HEK293T (cell line): ENCODE data around the gene ZNF211.

Experiments used
- CTCF ChIA-PET: fragments of 350-600 bp; formaldehyde crosslinking; extraction: SDS; loops from one replicate; lab custom pipeline; 2021; ENCODE audit warnings: antibody characterized with exemption, inconsistent platforms; lab: Yijun Ruan, JAX
- POLR2A ChIA-PET: fragments of 350-600 bp; formaldehyde crosslinking; extraction: SDS; loops from one replicate; lab custom pipeline; 2020; ENCODE audit warnings: antibody characterized with exemption, inconsistent platforms; lab: Yijun Ruan, JAX
- DNase-seq: peaks from one replicate; pipeline ENCODE4 v3.0.0; 2012; ENCODE audit warnings: mixed read lengths; ENCODE audit errors: extremely low spot score
- ARNT ChIP-seq: fragments of 450-650 bp; IDR thresholded peaks from 2 replicates; pipeline ENCODE4 v1.6.1; 2017; ENCODE audit warnings: mild to moderate bottlenecking
- BHLHE40 ChIP-seq: fragments of 450-650 bp; IDR thresholded peaks from 2 replicates; pipeline ENCODE4 v1.6.1; 2016; ENCODE audit warnings: mild to moderate bottlenecking, moderate library complexity, borderline replicate concordance
- CTBP1 ChIP-seq: fragments of 450-650 bp; IDR thresholded peaks from 2 replicates; pipeline ENCODE4 v1.6.1; 2016; ENCODE audit warnings: borderline replicate concordance
- ELF4 ChIP-seq: fragments of 450-650 bp; IDR thresholded peaks from 2 replicates; pipeline ENCODE4 v1.6.1; 2017; ENCODE audit warnings: antibody characterized with exemption
- FOXA1 ChIP-seq: fragments of 450-650 bp; IDR thresholded peaks from 2 replicates; pipeline ENCODE4 v1.6.1; 2016; ENCODE audit warnings: mild to moderate bottlenecking
- FOXK2 ChIP-seq: fragments of 450-650 bp; IDR thresholded peaks from 2 replicates; pipeline ENCODE4 v1.6.1; 2016; ENCODE audit warnings: mild to moderate bottlenecking
- FOXM1 ChIP-seq: fragments of 450-650 bp; IDR thresholded peaks from 2 replicates; pipeline ENCODE4 v1.6.1; 2017; ENCODE audit warnings: mild to moderate bottlenecking, borderline replicate concordance
- HDGF ChIP-seq: fragments of 450-650 bp; IDR thresholded peaks from 2 replicates; pipeline ENCODE4 v1.6.1; 2017; ENCODE audit warnings: antibody characterized with exemption, borderline replicate concordance
- L3MBTL2 ChIP-seq: fragments of 450-650 bp; conservative IDR thresholded peaks from 2 replicates; pipeline ENCODE4 v1.6.1; 2016; ENCODE audit warnings: mild to moderate bottlenecking
- LEF1 ChIP-seq: fragments of 450-650 bp; IDR thresholded peaks from 2 replicates; pipeline ENCODE4 v1.6.1; 2017; ENCODE audit warnings: mild to moderate bottlenecking, borderline replicate concordance
- NFRKB ChIP-seq: fragments of 450-650 bp; IDR thresholded peaks from 2 replicates; pipeline ENCODE4 v1.6.1; 2016; ENCODE audit warnings: mild to moderate bottlenecking, moderate library complexity
- SP1 ChIP-seq: fragments of 450-650 bp; IDR thresholded peaks from 2 replicates; pipeline ENCODE4 v1.6.1; 2017
- SUZ12 ChIP-seq: fragments of 450-650 bp; IDR thresholded peaks from 2 replicates; pipeline ENCODE4 v1.6.1; 2016; ENCODE audit warnings: mild to moderate bottlenecking
- TARDBP ChIP-seq: fragments of 450-650 bp; IDR thresholded peaks from 2 replicates; pipeline ENCODE4 v1.6.1; 2016
- ZNF384 ChIP-seq: fragments of 450-650 bp; IDR thresholded peaks from 2 replicates; pipeline ENCODE4 v1.6.1; 2016
- TF ChIP-seq, protein P1 (sequence below): fragments of 450-650 bp; IDR thresholded peaks from 2 replicates; pipeline ENCODE4 v1.6.1; 2016

The ZNF211 gene

DNA sequence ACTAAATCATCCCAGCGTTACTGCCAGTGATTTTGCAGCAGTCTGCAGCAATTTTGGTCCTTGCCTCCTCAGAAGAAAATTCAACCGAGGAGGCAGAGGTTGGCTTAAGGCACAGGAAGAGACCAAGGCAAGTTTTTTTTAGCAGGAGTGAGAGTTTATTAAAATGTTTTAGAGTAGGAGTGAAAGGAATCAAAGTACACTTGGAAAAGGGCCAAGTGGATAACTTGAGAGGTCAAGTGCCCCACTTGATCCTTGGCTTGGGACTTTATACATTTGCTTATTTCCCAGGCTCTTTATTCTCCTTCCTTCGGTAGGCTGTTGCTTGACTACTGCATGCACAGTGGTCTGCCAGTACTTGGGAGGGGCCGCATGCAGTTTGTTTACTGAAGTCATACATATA is 21.9 kb upstream of the ZNF211 start:
- no peak for DNase-seq
- POLR2A ChIA-PET, result no interaction called here
- CTCF ChIA-PET, result no interaction called here
- TF ChIP-seq ELF4 (no peak), FOXM1 (no peak), BHLHE40 (no peak), FOXK2 (no peak), SP1 (no peak), FOXA1 (no peak), SUZ12 (no peak), NFRKB (no peak), LEF1 (no peak), L3MBTL2 (no peak), ZNF384 (no peak), CTBP1 (no peak), ARNT (no peak), HDGF (no peak)
- TF ChIP-seq, protein P1, sequence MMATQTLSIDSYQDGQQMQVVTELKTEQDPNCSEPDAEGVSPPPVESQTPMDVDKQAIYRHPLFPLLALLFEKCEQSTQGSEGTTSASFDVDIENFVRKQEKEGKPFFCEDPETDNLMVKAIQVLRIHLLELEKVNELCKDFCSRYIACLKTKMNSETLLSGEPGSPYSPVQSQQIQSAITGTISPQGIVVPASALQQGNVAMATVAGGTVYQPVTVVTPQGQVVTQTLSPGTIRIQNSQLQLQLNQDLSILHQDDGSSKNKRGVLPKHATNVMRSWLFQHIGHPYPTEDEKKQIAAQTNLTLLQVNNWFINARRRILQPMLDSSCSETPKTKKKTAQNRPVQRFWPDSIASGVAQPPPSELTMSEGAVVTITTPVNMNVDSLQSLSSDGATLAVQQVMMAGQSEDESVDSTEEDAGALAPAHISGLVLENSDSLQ, result no peak

DNA sequence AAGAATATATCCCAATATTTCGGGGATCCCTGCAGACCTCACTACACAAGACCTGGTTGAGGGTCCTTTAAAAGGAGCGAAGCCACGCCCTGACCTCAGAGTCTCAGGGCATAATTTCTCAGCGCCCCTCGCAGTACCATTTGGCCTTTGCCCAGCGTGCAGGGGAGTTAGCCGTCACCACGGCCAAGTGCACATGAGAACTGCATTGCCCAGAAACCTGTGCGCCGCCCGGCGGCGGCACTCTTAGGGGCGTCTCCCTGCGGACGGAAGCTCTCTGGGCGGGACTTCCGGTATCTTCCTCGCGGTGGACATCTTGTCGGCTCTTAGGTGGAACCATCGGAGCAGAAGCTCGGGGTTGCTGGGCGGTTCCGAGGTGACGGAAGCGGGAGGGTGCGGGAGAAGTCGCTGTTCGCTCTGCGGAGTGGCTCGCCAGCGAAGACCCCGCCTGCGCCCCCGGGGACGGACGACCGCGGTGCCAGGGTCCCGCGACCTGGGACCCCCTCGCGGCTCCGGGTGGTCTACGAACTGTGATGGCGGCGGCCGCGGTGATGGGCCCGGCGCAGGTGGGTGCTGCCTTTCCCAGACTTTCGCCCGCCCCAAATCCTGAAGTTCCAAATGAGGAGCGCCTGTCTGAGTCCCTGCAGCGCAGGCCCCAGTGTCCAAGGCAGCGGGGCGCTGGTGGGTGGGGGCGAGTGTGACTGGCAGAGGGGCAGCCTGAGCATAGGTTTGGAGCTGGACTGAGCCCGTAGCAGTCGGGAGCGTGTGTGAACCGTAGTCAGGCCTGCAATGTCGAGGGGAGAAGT is 18.8 kb upstream of the ZNF211 start, which contains the start of gene ZNF134:
ZNF134 (plus strand) TSS at position 302 of the 803 bp plus-strand sequence. CDS start 5,227 bp downstream, outside the sequence.
- ChIA-PET POLR2A (interaction anchor here (1.0 kb wide), 2 partner anchors 8 to 19 kb away, joined by 3 to 5 read pairs; partner anchors contain the start of gene ZNF211), CTCF (no interaction called here)
- peak; percentile 93 for DNase-seq
- TF ChIP-seq ARNT (no peak), FOXK2 (no peak), HDGF (no peak), NFRKB (peak; percentile 47; the same call in 1 of the 2 replicates), SUZ12 (no peak), BHLHE40 (no peak), L3MBTL2 (peak; percentile 68), ZNF384 (no peak), SP1 (no peak), ELF4 (peak; percentile 35; the same call in 1 of the 2 replicates), FOXM1 (no peak)

DNA sequence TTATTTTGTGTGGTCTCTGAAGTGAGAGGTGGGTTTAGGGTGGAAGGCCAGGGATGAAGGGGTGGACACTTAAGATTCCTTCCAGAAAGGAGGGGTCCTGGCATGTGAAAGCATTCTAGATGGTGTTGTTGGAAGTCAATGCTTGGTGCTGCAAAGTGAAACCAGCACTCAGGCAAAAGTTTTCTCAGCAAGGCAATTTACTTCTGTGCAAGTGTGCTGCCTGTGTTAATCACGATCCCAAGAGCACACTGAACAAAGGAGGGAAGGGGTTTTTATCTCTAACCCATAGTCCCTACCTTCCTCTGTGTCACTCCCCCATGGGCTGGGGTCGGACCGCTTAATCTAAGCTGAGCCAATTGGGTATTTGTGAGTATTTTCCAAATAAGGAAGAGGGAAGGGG is 17.6 kb upstream of the ZNF211 start:
- no peak for TF ChIP-seq FOXM1
- no peak for TF ChIP-seq NFRKB
- no peak for TF ChIP-seq ZNF384
- no peak for TF ChIP-seq FOXK2
- TF ChIP-seq, protein P1, result no peak
- TF ChIP-seq L3MBTL2, result no peak
- TF ChIP-seq SUZ12, result no peak
- TF ChIP-seq LEF1, result no peak
- TF ChIP-seq ELF4, result no peak
- no peak for TF ChIP-seq FOXA1
- DNase-seq, result no peak
- ChIA-PET CTCF (no interaction called here), POLR2A (no interaction called here)

DNA sequence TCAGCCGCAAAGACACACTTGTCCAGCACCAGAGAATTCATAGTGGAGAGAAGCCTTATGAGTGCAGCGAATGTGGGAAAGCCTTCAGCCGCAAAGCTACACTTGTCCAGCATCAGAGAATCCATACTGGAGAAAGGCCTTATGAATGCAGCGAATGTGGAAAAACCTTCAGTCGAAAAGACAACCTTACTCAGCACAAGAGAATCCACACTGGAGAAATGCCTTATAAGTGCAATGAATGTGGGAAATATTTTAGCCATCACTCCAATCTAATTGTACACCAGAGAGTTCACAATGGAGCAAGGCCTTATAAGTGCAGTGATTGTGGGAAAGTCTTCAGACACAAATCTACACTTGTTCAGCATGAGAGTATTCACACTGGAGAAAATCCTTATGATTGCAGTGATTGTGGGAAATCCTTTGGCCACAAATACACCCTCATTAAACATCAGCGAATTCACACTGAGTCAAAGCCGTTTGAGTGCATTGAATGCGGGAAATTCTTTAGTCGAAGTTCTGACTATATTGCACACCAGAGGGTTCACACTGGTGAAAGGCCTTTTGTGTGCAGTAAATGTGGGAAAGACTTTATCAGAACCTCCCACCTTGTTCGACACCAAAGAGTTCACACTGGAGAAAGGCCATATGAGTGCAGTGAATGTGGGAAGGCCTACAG is 12.2 kb upstream of the ZNF211 start:
- TF ChIP-seq NFRKB (0 out of 2 replicates have a peak, but pooled peaks have one; percentile 36), BHLHE40 (no peak), ELF4 (no peak)
- CTCF ChIA-PET, result no interaction called here
- no peak for DNase-seq
- POLR2A ChIA-PET, result no interaction called here

DNA sequence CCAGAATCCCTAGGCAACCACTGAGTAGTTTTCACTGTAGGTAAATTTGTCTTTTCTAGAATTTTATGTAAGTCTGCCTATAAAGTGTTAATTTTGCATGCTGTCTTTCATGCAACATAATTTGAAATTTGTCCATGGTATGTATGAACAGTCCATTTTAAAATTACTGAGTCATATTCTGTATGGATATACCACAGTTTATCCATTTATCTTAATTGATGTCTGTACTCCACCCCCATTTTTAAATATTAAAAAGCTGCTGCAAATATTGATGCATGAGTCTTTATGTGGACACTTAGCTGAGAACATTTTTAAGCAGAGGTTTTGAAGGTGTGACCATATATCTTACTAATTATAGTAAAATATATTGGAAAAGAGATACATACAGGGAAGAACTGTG is 9.9 kb upstream of the ZNF211 start:
- TF ChIP-seq FOXK2 (no peak), ARNT (no peak), ELF4 (no peak), L3MBTL2 (no peak), SUZ12 (no peak), FOXM1 (no peak)
- DNase-seq, result no peak
- POLR2A ChIA-PET, result no interaction called here
- CTCF ChIA-PET, result no interaction called here

DNA sequence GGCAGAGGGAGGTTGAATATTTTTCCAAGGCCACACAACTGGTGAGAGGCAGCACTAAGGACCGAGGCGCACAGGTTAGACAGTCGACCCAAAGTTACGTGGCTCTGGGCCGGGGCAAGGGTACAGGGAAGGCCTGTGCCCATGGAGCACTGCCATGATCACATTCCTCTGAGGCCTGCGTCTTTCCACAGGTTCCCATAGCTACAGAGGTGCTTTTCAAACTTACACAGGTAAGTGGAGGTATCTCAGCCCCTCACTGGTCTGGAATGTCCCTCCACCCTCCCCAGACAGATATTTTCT is 814 bp downstream of the ZNF211 start:
- TF ChIP-seq SP1 (no peak), L3MBTL2 (no peak), FOXK2 (no peak), ZNF384 (no peak), HDGF (no peak), ELF4 (no peak), BHLHE40 (no peak), FOXA1 (no peak), TARDBP (no peak), LEF1 (no peak), CTBP1 (no peak), FOXM1 (no peak), SUZ12 (no peak), ARNT (no peak), NFRKB (no peak)
- TF ChIP-seq, protein P1, result no peak
- DNase-seq, result no peak
- CTCF ChIA-PET, result no interaction called here
- POLR2A ChIA-PET, result interaction anchor here (1.2 kb wide), 1 partner anchor 20 kb away, joined by 5 read pairs; the partner anchor contains the start of gene ZNF134
